NCI-H524 treated with DMSO at 0.1 percent for 48 hours (cell line): ENCODE measurements around the gene BANF2.

Experiments
- DNase-seq: peaks from one replicate; lab custom pipeline; 2025; lab: John Stamatoyannopoulos, UW

The BANF2 gene

GRCh38 chr20:17710379-17711266, 10.9 kb downstream of the BANF2 start:
- peak; percentile 35 for DNase-seq

DNA sequence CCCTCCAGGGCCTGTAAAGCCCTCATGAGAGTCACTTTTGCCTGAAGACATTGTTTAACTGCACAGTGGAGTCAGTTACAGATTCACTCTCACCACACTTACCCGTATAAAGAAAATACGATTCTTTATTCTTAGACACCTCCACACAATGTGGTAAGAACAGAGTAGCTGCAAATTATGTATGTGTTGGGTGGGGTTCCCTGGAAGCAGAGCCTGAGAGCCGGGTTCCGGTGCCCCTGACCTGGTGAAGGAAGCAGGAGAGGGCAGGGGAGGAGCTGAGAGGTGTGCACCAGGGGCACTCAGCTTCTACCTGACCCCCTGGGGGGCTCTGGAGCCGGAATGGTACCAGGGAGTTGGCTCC, 11.5 kb downstream of the BANF2 start:
- no peak for DNase-seq

DNA sequence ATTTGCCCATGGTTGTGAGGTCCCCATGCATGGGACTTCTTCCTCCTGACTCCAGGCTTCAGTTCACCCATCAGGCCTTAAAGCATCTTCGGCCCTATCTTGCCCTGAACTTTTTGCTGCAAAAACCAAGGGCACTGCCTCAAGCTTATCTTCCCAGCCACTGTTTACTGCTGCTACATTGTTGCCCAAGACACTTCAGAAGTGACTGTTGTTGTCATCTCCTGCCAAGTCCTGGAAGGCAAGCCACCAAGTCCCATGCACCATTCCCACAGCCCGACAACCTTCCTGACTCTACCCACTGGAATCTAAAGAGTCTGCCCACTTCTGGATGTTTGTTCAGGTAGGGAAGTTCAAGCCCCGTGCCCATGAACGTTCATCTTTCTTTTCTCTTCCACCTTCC, 12.4 kb downstream of the BANF2 start:
- DNase-seq, result no peak

DNA sequence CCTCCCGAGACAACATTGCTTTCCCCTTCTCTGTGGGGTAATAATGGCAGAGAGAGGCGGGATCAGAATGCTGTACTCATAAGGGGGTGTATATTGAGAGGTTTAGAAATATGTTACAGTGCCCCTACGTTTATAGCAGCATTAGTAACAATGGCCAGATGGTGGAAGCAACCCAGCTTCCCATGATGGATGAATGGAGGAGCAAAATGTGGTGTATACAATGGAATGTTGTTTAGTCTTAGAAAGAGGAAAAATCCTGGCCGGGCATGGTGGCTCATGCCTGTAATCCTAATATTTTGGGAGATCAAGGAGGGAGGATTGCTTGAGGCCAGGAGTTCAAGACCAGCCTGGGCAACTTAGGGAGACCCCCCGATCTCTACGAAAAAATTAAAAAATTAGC, 12.9 kb downstream of the BANF2 start:
- no peak for DNase-seq

- DNase-seq, result no peak
Observed at GRCh38 chr20:17714597-17714996, 14.8 kb downstream of the BANF2 start.

DNA sequence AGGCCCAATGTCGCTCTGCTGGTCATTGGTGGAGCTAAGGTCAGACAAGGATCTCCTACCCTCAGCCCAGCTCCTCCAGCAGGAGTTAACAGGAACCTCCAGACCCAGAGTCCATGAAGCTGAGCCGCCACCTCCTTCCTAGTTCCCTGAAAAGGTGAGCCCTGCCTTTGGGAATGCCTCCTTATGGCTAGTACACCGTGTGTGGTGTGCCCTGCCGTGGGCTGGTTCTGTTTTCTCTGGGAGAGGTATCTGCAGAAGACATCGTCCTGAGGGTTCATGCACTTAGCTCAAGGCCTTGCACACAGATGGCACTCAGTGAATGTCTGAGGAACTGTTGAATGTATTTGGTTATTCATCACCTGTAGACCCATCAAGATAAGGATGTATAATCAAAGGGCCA, 15.3 kb downstream of the BANF2 start:
- DNase-seq, result no peak

DNA sequence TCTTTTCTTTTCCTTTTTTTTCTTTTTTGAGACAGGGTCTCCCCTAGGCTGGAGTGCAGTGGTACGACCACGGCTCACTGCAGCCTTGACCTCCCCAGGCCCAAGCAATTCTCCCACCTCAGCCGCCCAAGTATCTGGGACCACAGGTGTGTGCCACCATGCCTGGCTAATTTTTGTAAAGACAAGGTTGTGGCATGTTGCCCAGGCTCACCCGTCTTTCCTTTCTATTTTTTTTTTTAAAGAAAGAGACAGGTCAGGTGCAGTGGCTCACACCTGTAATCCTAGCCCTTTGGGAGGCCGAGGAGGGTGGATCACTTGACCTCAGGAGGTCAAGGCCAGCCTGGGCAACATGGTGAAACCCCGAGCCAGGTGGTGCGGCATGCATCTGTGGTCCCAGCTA, 16.6 kb downstream of the BANF2 start:
- no peak for DNase-seq

- DNase-seq, result no peak
Observed at GRCh38 chr20:17720755-17721154, 21.0 kb downstream of the BANF2 start.

DNA sequence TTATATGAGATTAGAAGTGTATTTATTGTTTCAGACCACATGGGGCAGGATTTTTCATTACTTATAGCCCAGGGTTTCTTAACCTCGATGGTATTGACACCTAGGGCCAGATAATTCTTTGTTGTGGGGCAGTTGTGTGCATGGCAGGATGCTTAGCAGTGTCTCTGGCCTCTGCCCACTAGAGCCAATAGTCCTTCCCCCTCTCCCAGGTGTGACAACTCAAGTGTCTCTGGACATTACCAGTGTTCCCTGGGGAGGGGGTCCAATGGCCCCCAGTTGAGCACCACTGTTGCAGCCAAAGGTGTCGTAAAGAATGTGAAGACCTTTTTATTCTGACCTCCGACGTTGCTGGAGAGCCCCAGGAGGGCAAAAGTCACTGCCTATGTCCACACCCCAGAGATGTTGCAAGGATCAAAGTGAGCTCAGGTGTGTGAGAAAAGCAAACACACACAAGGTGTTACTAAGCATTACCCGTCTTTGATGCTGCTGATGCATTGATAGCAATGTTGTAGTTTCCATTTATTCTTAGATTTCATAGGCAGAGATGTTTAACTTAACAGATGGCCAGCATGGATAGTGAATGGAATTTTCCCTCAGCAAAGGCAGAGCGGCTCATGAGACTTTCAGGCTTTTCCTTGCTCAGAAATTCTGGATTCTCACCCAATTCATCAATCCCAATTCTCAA, 22.2 kb downstream of the BANF2 start:
- no peak for DNase-seq

DNA sequence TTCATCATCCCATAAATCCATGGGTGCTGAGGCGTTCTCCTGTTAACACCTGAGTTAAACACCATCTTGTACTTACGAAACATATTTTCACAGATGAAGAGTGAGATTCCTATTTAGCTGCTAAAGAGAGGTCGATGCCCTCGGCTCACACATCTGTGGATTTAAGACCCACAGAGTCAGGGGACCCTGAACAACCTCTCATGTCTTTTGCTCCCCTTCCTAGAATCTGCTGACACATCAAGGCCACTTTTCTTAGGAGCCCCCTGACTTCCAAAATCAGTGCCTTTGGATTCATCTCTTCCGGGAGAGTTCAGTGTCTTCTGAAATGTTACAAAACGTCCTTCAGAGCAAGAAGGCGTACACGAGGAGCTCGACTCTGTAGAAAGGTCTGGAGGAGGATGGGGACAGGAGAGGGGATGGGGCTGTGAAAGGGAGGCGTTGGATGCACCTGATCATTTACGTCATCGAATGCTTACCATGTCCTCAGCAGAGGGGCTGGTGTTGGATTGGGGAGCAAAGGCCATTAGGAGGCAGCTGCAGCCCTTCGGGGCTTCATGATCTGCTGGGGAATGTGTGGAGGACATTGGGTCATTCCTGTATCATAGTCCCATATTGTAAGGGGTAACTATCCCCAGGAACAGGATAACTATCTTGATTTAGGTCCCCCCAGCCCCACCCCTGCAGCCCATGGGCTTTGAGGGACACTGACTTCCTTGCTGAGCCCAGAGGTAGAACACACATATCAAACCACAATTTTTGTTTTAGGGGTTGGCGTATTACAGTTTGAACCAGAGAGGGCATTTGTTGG, 22.9 kb downstream of the BANF2 start:
- no peak for DNase-seq

DNA sequence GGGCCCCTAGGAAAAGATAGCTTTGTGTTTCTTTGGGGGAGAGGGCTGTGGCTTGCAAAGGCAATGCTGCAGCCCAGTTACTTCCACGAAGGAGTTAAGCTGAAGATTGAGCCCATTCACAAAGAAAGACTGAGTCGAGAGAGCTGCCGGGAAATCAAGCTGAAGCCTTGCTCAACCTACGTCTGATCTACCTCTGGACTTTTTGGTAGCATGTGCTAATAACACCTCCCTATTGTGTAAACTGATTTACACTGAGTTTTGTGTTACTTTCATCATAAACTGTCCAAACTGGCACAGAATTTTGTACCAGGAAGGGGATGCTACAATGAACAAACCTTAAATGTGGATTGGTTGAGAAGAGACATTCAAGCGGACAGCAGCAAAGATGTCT, 23.5 kb downstream of the BANF2 start:
- DNase-seq, result no peak

- peak; percentile 98 for DNase-seq
Observed at GRCh38 chr20:17725094-17725835, 25.5 kb downstream of the BANF2 start.

GRCh38 chr20:17726902-17727301, 27.1 kb downstream of the BANF2 start:
- no peak for DNase-seq

GRCh38 chr20:17727351-17727750, 27.6 kb downstream of the BANF2 start:
- no peak for DNase-seq

DNA sequence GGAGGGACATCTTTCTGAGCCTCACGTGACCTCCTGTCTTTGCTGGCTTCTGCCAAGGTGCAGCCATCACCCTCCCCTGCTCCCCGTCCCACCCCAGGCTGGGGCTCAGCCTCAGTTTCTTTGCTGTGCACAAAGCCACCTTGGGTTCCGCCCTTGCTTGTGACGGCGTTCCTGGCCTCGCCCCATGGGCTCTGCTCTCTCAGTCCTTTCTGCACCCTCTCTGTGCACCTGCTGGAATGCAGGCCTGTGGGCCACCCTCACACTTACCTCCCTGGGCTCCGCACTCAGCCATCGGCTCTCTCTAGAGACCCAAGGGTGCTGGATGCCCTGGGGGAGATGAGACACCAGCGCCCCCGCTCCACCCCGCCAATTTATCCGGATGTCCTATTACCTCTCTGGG, 28.3 kb downstream of the BANF2 start:
- no peak for DNase-seq

DNA sequence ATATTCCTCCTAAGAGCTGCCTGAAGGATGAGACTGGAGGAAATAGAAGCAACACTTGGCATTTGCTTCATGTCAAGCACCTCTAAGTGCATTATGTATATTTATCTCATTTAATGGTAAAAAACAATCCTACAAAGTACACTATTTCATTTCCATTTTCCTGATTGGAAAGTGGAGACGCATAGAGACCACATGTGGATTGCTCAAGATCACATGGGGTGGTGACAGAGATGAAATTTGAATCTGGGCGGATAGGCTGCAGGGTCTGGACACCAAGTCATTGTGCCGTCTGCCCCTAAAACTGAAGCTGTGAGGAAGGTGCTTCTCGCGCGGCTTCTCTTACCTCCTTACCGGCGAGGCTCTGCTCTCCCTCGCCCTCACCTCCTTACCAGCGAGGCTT, 30.3 kb downstream of the BANF2 start:
- DNase-seq, result no peak

GRCh38 chr20:17731233-17731632, 31.5 kb downstream of the BANF2 start:
- no peak for DNase-seq

DNA sequence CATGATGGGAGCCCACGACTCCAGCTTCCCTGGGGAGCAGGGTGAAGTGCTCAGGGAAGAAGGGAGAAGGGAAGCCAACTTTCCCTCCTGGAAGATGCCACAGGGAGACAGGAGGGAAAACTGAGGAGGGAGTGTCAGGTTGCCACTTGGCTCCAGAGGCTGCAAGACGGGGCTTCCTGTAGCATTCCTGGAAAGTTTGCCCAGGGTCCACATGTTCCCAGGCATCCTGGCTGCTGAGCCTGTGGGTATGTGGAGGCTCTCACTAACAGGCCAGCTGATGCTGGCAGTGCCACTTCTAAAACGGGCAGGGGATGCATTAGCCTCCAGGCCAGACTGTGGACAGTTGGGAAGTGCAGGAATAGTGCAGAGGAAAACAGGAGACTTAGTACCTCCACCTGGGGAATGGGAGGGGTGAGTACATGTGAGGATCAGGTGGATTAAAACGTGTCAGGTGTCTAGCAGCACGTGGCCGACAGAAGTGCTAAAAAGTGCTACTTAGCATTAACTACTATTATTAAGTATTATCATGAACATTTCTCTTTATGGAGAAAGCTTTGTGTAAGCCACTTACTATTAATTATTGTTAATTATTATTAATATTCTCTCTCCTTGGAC, 33.2 kb downstream of the BANF2 start:
- DNase-seq, result no peak

GRCh38 chr20:17733767-17734304, 34.1 kb downstream of the BANF2 start:
- DNase-seq, result no peak

GRCh38 chr20:17734374-17734773, 34.6 kb downstream of the BANF2 start:
- DNase-seq, result no peak

- no peak for DNase-seq
Observed at GRCh38 chr20:17735206-17735804, 35.5 kb downstream of the BANF2 start.
